PC-3 (cell line): ENCODE measurements around the gene POLR3GL. TPM values are rescaled to one million over a fixed set of nuclear protein-coding genes. Genes with fewer than 3 reads are reported as not detected.

Source experiments
- ATAC-seq: fragments of 200-7000 bp; cut with Tn5 transposase; 2 replicates; pipeline ENCODE4 v1.9.1; 2020; ENCODE audit warnings: mild to moderate bottlenecking, moderate library complexity
- BruUV-seq: library from RNA; stranded (reverse); fragments of 400-500 nt; replicated peaks from 2 replicates; lab custom pipeline; 2021; lab: Mats Ljungman, UMichigan
- CTCF ChIA-PET: fragments of 300-600 bp; sonication (Branson Sonifier 250); formaldehyde crosslinking; loops from one replicate; lab custom pipeline; 2022; ENCODE audit warnings: antibody characterized with exemption; lab: Charles Lee
- POLR2A ChIA-PET: fragments of 300-600 bp; sonication (Branson Sonifier 250); formaldehyde crosslinking; loops from one replicate; lab custom pipeline; 2022; ENCODE audit warnings: antibody characterized with exemption; ENCODE audit not compliant: unreplicated experiment; lab: Charles Lee
- DNase-seq: peaks from one replicate; pipeline ENCODE4 v3.0.0-alpha.2; 2015
- H2AFZ ChIP-seq: fragments of 300-600 bp; sonication (generic); 2 replicates; pipeline ENCODE4 v1.6.0; 2016; ENCODE audit warnings: antibody characterized with exemption, low read length
- H3F3A ChIP-seq: fragments of 300-600 bp; sonication (generic); one replicate; pipeline ENCODE4 v1.6.0; 2017; ENCODE audit warnings: antibody characterized with exemption, low read length, control low read depth, mild to moderate bottlenecking; ENCODE audit not compliant: unreplicated experiment
- H3K27ac ChIP-seq: fragments of 300-600 bp; sonication (generic); 2 replicates; pipeline ENCODE4 v1.5.1; 2016; ENCODE audit warnings: mild to moderate bottlenecking, low read length
- H3K27me3 ChIP-seq: fragments of 300-600 bp; sonication (generic); 2 replicates; pipeline ENCODE4 v1.6.1; 2016; ENCODE audit warnings: low read length, mixed read lengths
- H3K36me3 ChIP-seq: fragments of 300-600 bp; sonication (generic); 2 replicates; pipeline ENCODE4 v1.6.1; 2016; ENCODE audit warnings: low read depth, mixed run types, low read length, mixed read lengths
- H3K4me1 ChIP-seq: fragments of 300-600 bp; sonication (generic); 2 replicates; pipeline ENCODE4 v1.5.1; 2016; ENCODE audit warnings: low read length; ENCODE audit not compliant: insufficient read depth
- H3K4me2 ChIP-seq: fragments of 300-600 bp; sonication (generic); 2 replicates; pipeline ENCODE4 v1.6.0; 2016; ENCODE audit warnings: low read length
- H3K4me3 ChIP-seq: fragments of 300-600 bp; sonication (generic); 2 replicates; pipeline ENCODE4 v1.5.1; 2016; ENCODE audit warnings: mild to moderate bottlenecking, low read length, mixed read lengths
- H3K79me2 ChIP-seq: fragments of 300-600 bp; sonication (generic); 2 replicates; pipeline ENCODE4 v1.6.1; 2017; ENCODE audit warnings: low read length, mixed read lengths
- H3K9ac ChIP-seq: fragments of 300-600 bp; sonication (generic); 2 replicates; pipeline ENCODE4 v1.6.0; 2016; ENCODE audit warnings: mild to moderate bottlenecking, low read length
- H3K9me2 ChIP-seq: fragments of 300-600 bp; sonication (generic); replicated peaks from 2 replicates; pipeline ENCODE4 v1.6.1; 2016; ENCODE audit warnings: mixed run types, low read length, mixed read lengths
- H3K9me3 ChIP-seq: fragments of 300-600 bp; sonication (generic); 2 replicates; pipeline ENCODE4 v1.6.1; 2016; ENCODE audit warnings: low read length, mixed read lengths
- H4K20me1 ChIP-seq: fragments of 300-600 bp; sonication (generic); 2 replicates; pipeline ENCODE4 v1.6.1; 2016; ENCODE audit warnings: low read length, mixed read lengths
- CTCF ChIP-seq: fragments of 300-600 bp; sonication (generic); conservative IDR thresholded peaks from 2 replicates; pipeline ENCODE4 v1.5.1; 2017; ENCODE audit warnings: antibody characterized with exemption, low read depth, mild to moderate bottlenecking, low read length
- EZH2 ChIP-seq: fragments of 300-600 bp; sonication (generic); IDR thresholded peaks from one replicate; pipeline ENCODE4 v1.6.1; 2017; ENCODE audit warnings: antibody characterized with exemption, mild to moderate bottlenecking, low read length; ENCODE audit not compliant: unreplicated experiment
- EZH2phosphoT487 ChIP-seq: fragments of 300-600 bp; sonication (generic); IDR thresholded peaks from 2 replicates; pipeline ENCODE4 v1.6.1; 2018; ENCODE audit warnings: mild to moderate bottlenecking, antibody characterized with exemption, low read length, borderline replicate concordance
- intact Hi-C: fragments of 100-400 bp; cut with micrococcal nuclease; formaldehyde crosslinking; loops from 2 replicates; pipeline ENCODE4 v1.9.0; 2023
- total RNA-seq: library from RNA; depleted of rRNA; stranded (reverse); fragments of >200 nt; gene quantifications from 2 replicates; pipeline ENCODE4 v1.2.3, GENCODE V29; 2014

The POLR3GL gene
- total RNA-seq, 1 experiment from 2014 or later: 8.4 TPM

- TF ChIP-seq CTCF: no peak
- TF ChIP-seq EZH2phosphoT487: no peak
- no peak for TF ChIP-seq EZH2
- POLR2A ChIA-PET: no interaction called here
Measured at GRCh38 chr1:145993618-145994390, 29.3 kb downstream of the POLR3GL start.

GRCh38 chr1:145994391-145995120 is 30.1 kb downstream of the POLR3GL start:
- Histone ChIP-seq H3K9me2 (no peaks in the 10 kb centered on the region), H4K20me1 (peaks cover 34% of the 10 kb centered on the region), H3K4me2 (peak overlapping the region; percentile 98), H3K79me2 (peaks cover 44% of the 10 kb centered on the region), H3K27ac (no peak overlapping the region), H3K27me3 (no peaks in the 10 kb centered on the region), H3K4me3 (peak overlapping the region; percentile 99), H3K9me3 (no peaks in the 10 kb centered on the region), H3K36me3 (peaks cover 34% of the 10 kb centered on the region), H3K4me1 (peaks cover 38% of the 10 kb centered on the region), H2AFZ (no peak overlapping the region), H3F3A (peaks cover 9% of the 10 kb centered on the region), H3K9ac (peak overlapping the region; percentile 94)
- no TSS peak for BruUV-seq
- ChIA-PET CTCF (no interaction called here), POLR2A (no interaction called here)
- ATAC-seq (no peak), DNase-seq (no peak)
- TF ChIP-seq EZH2: no peak
- intact Hi-C loops: no loop called here

More at GRCh38 chr1:145993618-145994390, 29.3 kb downstream of the POLR3GL start:
- H3K9me3 ChIP-seq: no peaks in the 10 kb centered on the region
- H4K20me1 ChIP-seq: peaks cover 34% of the 10 kb centered on the region
- H3K79me2 ChIP-seq: peaks cover 44% of the 10 kb centered on the region
- H3K36me3 ChIP-seq: peaks cover 34% of the 10 kb centered on the region
- CTCF ChIA-PET: no interaction called here
- H3K4me3 ChIP-seq: peak overlapping the region; percentile 99
- no peaks in the 10 kb centered on the region for H3K27me3 ChIP-seq
- intact Hi-C loops: no loop called here
- peaks cover 34% of the 10 kb centered on the region for H3K4me1 ChIP-seq
- DNase-seq (no peak), ATAC-seq (no peak)
- H3F3A ChIP-seq: peaks cover 9% of the 10 kb centered on the region
- no peak overlapping the region for H2AFZ ChIP-seq
- no peak overlapping the region for H3K27ac ChIP-seq
- no peak overlapping the region for H3K9ac ChIP-seq
- H3K9me2 ChIP-seq: no peaks in the 10 kb centered on the region
- BruUV-seq: no TSS peak
- peak overlapping the region; percentile 98 for H3K4me2 ChIP-seq

GRCh38 chr1:145995148-145995881 is 30.8 kb downstream of the POLR3GL start:
- Histone ChIP-seq H3K79me2 (peaks cover 44% of the 10 kb centered on the region), H2AFZ (peak overlapping the region; percentile 98; the same call in 1 of the 2 replicates), H3K4me3 (peak overlapping the region; percentile 99), H3K9me3 (no peaks in the 10 kb centered on the region), H3F3A (peaks cover 9% of the 10 kb centered on the region), H3K36me3 (peaks cover 34% of the 10 kb centered on the region), H3K4me2 (peak overlapping the region; percentile 98), H3K9me2 (no peaks in the 10 kb centered on the region), H3K27me3 (no peaks in the 10 kb centered on the region), H3K27ac (peak overlapping the region; percentile 66; the same call in 1 of the 2 replicates), H3K4me1 (peaks cover 42% of the 10 kb centered on the region), H4K20me1 (peaks cover 34% of the 10 kb centered on the region), H3K9ac (peak overlapping the region; percentile 94)
- TF ChIP-seq EZH2: no peak
- intact Hi-C loops: no loop called here
- ATAC-seq (no peak), DNase-seq (no peak)
- POLR2A ChIA-PET: no interaction called here
- BruUV-seq: no TSS peak
- CTCF ChIA-PET: no interaction called here
